ENCODE measurements around the gene ZSCAN18. TPM values are rescaled to one million over a fixed set of nuclear protein-coding genes. Genes with fewer than 3 reads are reported as not detected.

ZSCAN18 gene
- total and polyA plus RNA-seq, 3 donors from 2014 or later, result 95.1 to 169 (median 150) TPM

GRCh38 chr19:58095328-58095727, 2.7 kb downstream of the ZSCAN18 start:
- TF ChIP-seq, protein P1, sequence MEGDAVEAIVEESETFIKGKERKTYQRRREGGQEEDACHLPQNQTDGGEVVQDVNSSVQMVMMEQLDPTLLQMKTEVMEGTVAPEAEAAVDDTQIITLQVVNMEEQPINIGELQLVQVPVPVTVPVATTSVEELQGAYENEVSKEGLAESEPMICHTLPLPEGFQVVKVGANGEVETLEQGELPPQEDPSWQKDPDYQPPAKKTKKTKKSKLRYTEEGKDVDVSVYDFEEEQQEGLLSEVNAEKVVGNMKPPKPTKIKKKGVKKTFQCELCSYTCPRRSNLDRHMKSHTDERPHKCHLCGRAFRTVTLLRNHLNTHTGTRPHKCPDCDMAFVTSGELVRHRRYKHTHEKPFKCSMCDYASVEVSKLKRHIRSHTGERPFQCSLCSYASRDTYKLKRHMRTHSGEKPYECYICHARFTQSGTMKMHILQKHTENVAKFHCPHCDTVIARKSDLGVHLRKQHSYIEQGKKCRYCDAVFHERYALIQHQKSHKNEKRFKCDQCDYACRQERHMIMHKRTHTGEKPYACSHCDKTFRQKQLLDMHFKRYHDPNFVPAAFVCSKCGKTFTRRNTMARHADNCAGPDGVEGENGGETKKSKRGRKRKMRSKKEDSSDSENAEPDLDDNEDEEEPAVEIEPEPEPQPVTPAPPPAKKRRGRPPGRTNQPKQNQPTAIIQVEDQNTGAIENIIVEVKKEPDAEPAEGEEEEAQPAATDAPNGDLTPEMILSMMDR (IDR thresholded peaks at IDR 0.05), result no peak
- TF ChIP-seq POLR2A (IDR thresholded peaks at IDR 0.05), result no peak
- Histone ChIP-seq H3K27me3 (no peaks in the 10 kb centered on the region), H3K9me3 (no peaks in the 10 kb centered on the region), H3K4me1 (peaks cover 13% of the 10 kb centered on the region), H3K36me3 (ENCODE audit: low read depth, missing control alignments) (no peaks in the 10 kb centered on the region), H3K4me3 (no peak overlapping the region), H3K27ac (no peak overlapping the region)
- WGBS, 2 donors, result 97% methylated on average over 10 of the region's 10 CpGs
- intact Hi-C loops (cut with DNase I; ENCODE audit: low total_unique reads), result no loop called here
- no peak for DNase-seq

DNA sequence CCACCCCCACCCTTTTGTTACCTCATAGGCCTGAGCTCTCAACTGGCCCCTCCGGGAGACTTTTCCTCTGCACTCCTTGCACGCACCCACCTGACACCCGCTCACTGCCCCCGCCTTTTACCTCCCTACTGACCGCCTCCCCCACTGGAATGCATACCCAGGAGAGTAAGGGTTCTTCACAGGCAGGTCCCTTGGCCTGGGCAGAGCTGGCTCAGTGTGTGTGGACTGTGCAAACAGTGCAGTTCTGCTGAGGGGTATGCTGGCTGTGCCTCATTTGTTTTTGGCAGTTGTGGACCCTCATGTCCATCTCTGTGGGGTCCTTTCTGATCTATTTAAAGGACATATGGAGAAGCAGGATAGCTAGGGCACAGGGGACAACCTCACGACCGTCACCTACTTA, 5.0 kb downstream of the ZSCAN18 start:
- peaks cover 9% of the 10 kb centered on the region for H3K4me1 ChIP-seq
- no peak overlapping the region for H3K4me3 ChIP-seq
- no peaks in the 10 kb centered on the region for H3K36me3 ChIP-seq (ENCODE audit: low read depth, missing control alignments)
- H3K9me3 ChIP-seq, result no peaks in the 10 kb centered on the region
- no peaks in the 10 kb centered on the region for H3K27me3 ChIP-seq
- TF ChIP-seq, protein P1 (IDR thresholded peaks at IDR 0.05), result no peak
- TF ChIP-seq POLR2A (IDR thresholded peaks at IDR 0.05), result no peak
- intact Hi-C loops (cut with DNase I; ENCODE audit: low total_unique reads), result no loop called here
- H3K27ac ChIP-seq, result no peak overlapping the region
- WGBS, 2 donors, result 91 to 97% methylated on average over 7 of the region's 7 CpGs
- DNase-seq, result no peak

GRCh38 chr19:58091251-58091995, 6.6 kb downstream of the ZSCAN18 start:
- Histone ChIP-seq H3K36me3 (ENCODE audit: low read depth, missing control alignments) (no peaks in the 10 kb centered on the region), H3K27me3 (no peaks in the 10 kb centered on the region), H3K4me3 (no peak overlapping the region), H3K4me1 (no peaks in the 10 kb centered on the region), H3K9me3 (no peaks in the 10 kb centered on the region), H3K27ac (no peak overlapping the region)
- WGBS, 2 donors, result 85 to 91% methylated on average over 8 to 11 of the region's 11 CpGs
- DNase-seq, result no peak
- TF ChIP-seq, protein P1 (IDR thresholded peaks at IDR 0.05), result no peak
- no peak for TF ChIP-seq POLR2A (IDR thresholded peaks at IDR 0.05)
- intact Hi-C loops (cut with DNase I; ENCODE audit: low total_unique reads), result no loop called here

DNA sequence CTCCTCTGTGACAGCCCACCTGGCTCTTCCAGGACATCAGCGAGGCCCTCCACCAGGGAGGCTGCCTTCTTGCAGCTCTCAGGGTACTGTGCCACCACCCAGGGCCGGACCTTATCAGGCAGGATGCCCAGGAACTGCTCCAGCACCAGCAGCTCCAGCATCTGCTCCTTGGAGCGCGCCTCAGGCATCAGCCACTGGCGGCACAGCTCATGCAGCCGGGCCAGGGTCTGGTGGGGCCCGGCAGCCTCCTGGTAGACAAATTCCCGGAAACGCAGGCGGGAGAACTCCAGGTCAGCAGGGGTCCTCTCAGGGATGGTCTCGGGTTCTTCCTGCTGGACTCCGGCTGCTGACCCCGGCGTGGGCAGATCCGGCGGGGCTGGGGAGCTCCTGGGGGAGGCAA, 8.2 kb downstream of the ZSCAN18 start:
- TF ChIP-seq, protein P1 (IDR thresholded peaks at IDR 0.05), result no peak
- TF ChIP-seq POLR2A (IDR thresholded peaks at IDR 0.05), result no peak
- no peaks in the 10 kb centered on the region for H3K27me3 ChIP-seq
- H3K36me3 ChIP-seq (ENCODE audit: low read depth, missing control alignments), result no peaks in the 10 kb centered on the region
- H3K27ac ChIP-seq, result no peak overlapping the region
- intact Hi-C loops (cut with DNase I; ENCODE audit: low total_unique reads), result no loop called here
- H3K4me1 ChIP-seq, result no peaks in the 10 kb centered on the region
- no peak overlapping the region for H3K4me3 ChIP-seq
- 86 to 99% methylated on average over 1 to 15 of the region's 16 CpGs for WGBS, 2 donors
- no peaks in the 10 kb centered on the region for H3K9me3 ChIP-seq
- no peak for DNase-seq

- Histone ChIP-seq H3K27me3 (no peaks in the 10 kb centered on the region), H3K4me3 (no peak overlapping the region), H3K36me3 (ENCODE audit: low read depth, missing control alignments) (no peaks in the 10 kb centered on the region), H3K27ac (no peak overlapping the region), H3K4me1 (no peaks in the 10 kb centered on the region), H3K9me3 (no peaks in the 10 kb centered on the region)
- DNase-seq, result no peak
- TF ChIP-seq, protein P1 (IDR thresholded peaks at IDR 0.05), result no peak
- no peak for TF ChIP-seq POLR2A (IDR thresholded peaks at IDR 0.05)
- 93 to 97% methylated on average over 9 to 13 of the region's 13 CpGs for WGBS, 2 donors
- intact Hi-C loops (cut with DNase I; ENCODE audit: low total_unique reads), result no loop called here
Observed at GRCh38 chr19:58088521-58089052, 9.4 kb downstream of the ZSCAN18 start.
